Measurements from ENCODE around the gene TAF5L.

The TAF5L gene

GRCh38 chr1:229608590-229608989 is 17.3 kb downstream of the TAF5L start:
- no peaks in the 10 kb centered on the region for H4K20me1 ChIP-seq (ENCODE audit: insufficient read depth, low read length, poor library complexity, severe bottlenecking)
- no peak overlapping the region for H3K9ac ChIP-seq (ENCODE audit: low read depth, low read length, poor library complexity, severe bottlenecking)
- H3K9me3 ChIP-seq (ENCODE audit: insufficient read depth, low read depth, low read length): no peaks in the 10 kb centered on the region
- H3K36me3 ChIP-seq (ENCODE audit: insufficient read depth, low read length): peaks cover 95% of the 10 kb centered on the region
- H3K4me1 ChIP-seq (ENCODE audit: insufficient read depth, low read length, poor library complexity, severe bottlenecking): no peaks in the 10 kb centered on the region
- no peaks in the 10 kb centered on the region for H3K79me2 ChIP-seq (ENCODE audit: insufficient read depth, low read length)
- no peaks in the 10 kb centered on the region for H3F3A ChIP-seq (ENCODE audit: low read depth)
- no peaks in the 10 kb centered on the region for H3K27me3 ChIP-seq (ENCODE audit: insufficient read depth, low read length, poor library complexity, severe bottlenecking)
- no peak overlapping the region for H3K4me3 ChIP-seq (ENCODE audit: low read length, poor library complexity, severe bottlenecking)
- no peaks in the 10 kb centered on the region for H3K9me2 ChIP-seq (replicated peaks; ENCODE audit: low read depth, low read length)
- TF ChIP-seq CTCF (conservative IDR thresholded peaks at IDR 0.05; ENCODE audit: low read length) (no peak), EZH2phosphoT487 (IDR thresholded peaks at IDR 0.05; ENCODE audit: borderline replicate concordance) (no peak)
- no peak overlapping the region for H3K4me2 ChIP-seq (ENCODE audit: low read depth, low read length, poor library complexity, severe bottlenecking)
- no peak overlapping the region for H2AFZ ChIP-seq (ENCODE audit: low read length)

GRCh38 chr1:229607370-229607769 is 18.6 kb downstream of the TAF5L start:
- TF ChIP-seq EZH2phosphoT487 (IDR thresholded peaks at IDR 0.05; ENCODE audit: borderline replicate concordance) (no peak), CTCF (conservative IDR thresholded peaks at IDR 0.05; ENCODE audit: low read length) (no peak)
- Histone ChIP-seq H3K4me3 (ENCODE audit: low read length, poor library complexity, severe bottlenecking) (no peak overlapping the region), H3K27me3 (ENCODE audit: insufficient read depth, low read length, poor library complexity, severe bottlenecking) (no peaks in the 10 kb centered on the region), H4K20me1 (ENCODE audit: insufficient read depth, low read length, poor library complexity, severe bottlenecking) (no peaks in the 10 kb centered on the region), H3K9ac (ENCODE audit: low read depth, low read length, poor library complexity, severe bottlenecking) (no peak overlapping the region), H3K9me3 (ENCODE audit: insufficient read depth, low read depth, low read length) (no peaks in the 10 kb centered on the region), H3K4me1 (ENCODE audit: insufficient read depth, low read length, poor library complexity, severe bottlenecking) (no peaks in the 10 kb centered on the region), H3F3A (ENCODE audit: low read depth) (no peaks in the 10 kb centered on the region), H2AFZ (ENCODE audit: low read length) (no peak overlapping the region), H3K9me2 (replicated peaks; ENCODE audit: low read depth, low read length) (no peaks in the 10 kb centered on the region), H3K4me2 (ENCODE audit: low read depth, low read length, poor library complexity, severe bottlenecking) (no peak overlapping the region), H3K79me2 (ENCODE audit: insufficient read depth, low read length) (no peaks in the 10 kb centered on the region), H3K36me3 (ENCODE audit: insufficient read depth, low read length) (peaks cover 95% of the 10 kb centered on the region)

GRCh38 chr1:229603371-229604005 is 22.4 kb downstream of the TAF5L start:
- peaks cover 79% of the 10 kb centered on the region; the same call in 1 of the 2 replicates for H3K36me3 ChIP-seq (ENCODE audit: insufficient read depth, low read length)
- no peaks in the 10 kb centered on the region for H3K27me3 ChIP-seq (ENCODE audit: insufficient read depth, low read length, poor library complexity, severe bottlenecking)
- H3F3A ChIP-seq (ENCODE audit: low read depth): no peaks in the 10 kb centered on the region
- no peak overlapping the region for H3K4me2 ChIP-seq (ENCODE audit: low read depth, low read length, poor library complexity, severe bottlenecking)
- no peaks in the 10 kb centered on the region for H4K20me1 ChIP-seq (ENCODE audit: insufficient read depth, low read length, poor library complexity, severe bottlenecking)
- H3K9me2 ChIP-seq (replicated peaks; ENCODE audit: low read depth, low read length): no peaks in the 10 kb centered on the region
- no peak overlapping the region for H3K9ac ChIP-seq (ENCODE audit: low read depth, low read length, poor library complexity, severe bottlenecking)
- TF ChIP-seq EZH2phosphoT487 (IDR thresholded peaks at IDR 0.05; ENCODE audit: borderline replicate concordance) (no peak), CTCF (conservative IDR thresholded peaks at IDR 0.05; ENCODE audit: low read length) (no peak)
- H2AFZ ChIP-seq (ENCODE audit: low read length): no peak overlapping the region
- H3K4me1 ChIP-seq (ENCODE audit: insufficient read depth, low read length, poor library complexity, severe bottlenecking): no peaks in the 10 kb centered on the region
- H3K79me2 ChIP-seq (ENCODE audit: insufficient read depth, low read length): peaks cover 3% of the 10 kb centered on the region; the same call in 1 of the 2 replicates
- H3K4me3 ChIP-seq (ENCODE audit: low read length, poor library complexity, severe bottlenecking): no peak overlapping the region
- no peaks in the 10 kb centered on the region for H3K9me3 ChIP-seq (ENCODE audit: insufficient read depth, low read depth, low read length)

Data from Loucy (cell line).